ENCODE measurements around the gene SHISA9. TPM values are rescaled to one million over a fixed set of nuclear protein-coding genes. Genes with fewer than 3 reads are reported as not detected.

The SHISA9 gene
- total RNA-seq, 1 donor from 2014 or later: 3.0 TPM

- no peak for TF ChIP-seq CTCF (IDR thresholded peaks at IDR 0.05; ENCODE audit: unreplicated experiment)
- Mint-ChIP-seq H3K9me3 (ENCODE audit: low read depth) (no peaks in the 10 kb centered on the region), H3K27me3 (no peaks in the 10 kb centered on the region), H3K4me3 (ENCODE audit: low read depth) (no peak overlapping the region), H3K36me3 (ENCODE audit: insufficient read depth) (no peaks in the 10 kb centered on the region), H3K27ac (no peak overlapping the region), H3K4me1 (ENCODE audit: low read depth) (no peaks in the 10 kb centered on the region)
- DNase-seq (ENCODE audit: low spot score, unreplicated experiment): no peak
Observed at GRCh38 chr16:13148836-13149235, 247.4 kb downstream of the SHISA9 start.

DNA sequence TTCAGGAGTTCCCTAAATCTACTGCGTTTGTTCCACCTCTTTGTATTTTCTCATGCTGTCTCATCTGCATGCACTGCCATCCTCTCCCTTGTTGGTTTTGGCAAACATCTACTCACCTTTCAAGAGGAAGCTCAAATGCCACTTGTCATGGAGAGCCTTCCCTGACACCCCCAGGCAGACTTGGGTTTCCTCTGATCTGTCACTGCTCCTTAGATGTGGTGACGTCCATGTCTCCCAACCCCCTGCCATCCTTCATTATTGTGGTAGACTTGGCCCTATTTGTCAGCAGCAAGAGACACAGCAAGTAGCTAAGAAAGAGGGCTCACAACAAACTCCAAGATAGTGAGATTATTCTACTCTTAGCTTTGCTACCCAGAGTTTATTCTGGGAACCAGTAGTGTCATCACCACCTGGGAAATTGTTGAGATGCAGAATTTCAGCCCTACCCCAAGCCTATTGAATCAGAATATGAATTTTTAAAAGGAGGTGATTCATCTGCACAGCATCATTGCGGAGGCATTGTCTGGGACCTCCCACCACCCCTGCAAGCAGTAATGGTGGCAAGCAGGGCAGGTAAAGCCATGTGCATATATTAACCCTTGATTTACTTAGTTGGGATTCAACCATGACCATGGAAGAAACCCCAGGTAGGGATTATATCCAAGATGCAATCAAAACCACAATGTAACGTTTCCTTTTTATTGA is 248.9 kb downstream of the SHISA9 start:
- no peaks in the 10 kb centered on the region for H3K36me3 Mint-ChIP-seq (ENCODE audit: insufficient read depth)
- no peaks in the 10 kb centered on the region for H3K4me1 Mint-ChIP-seq (ENCODE audit: low read depth)
- H3K27ac Mint-ChIP-seq: no peak overlapping the region
- no peak for TF ChIP-seq CTCF (IDR thresholded peaks at IDR 0.05; ENCODE audit: unreplicated experiment)
- H3K4me3 Mint-ChIP-seq (ENCODE audit: low read depth): no peak overlapping the region
- no peak for DNase-seq (ENCODE audit: low spot score, unreplicated experiment)
- no peaks in the 10 kb centered on the region for H3K9me3 Mint-ChIP-seq (ENCODE audit: low read depth)
- peaks cover 3% of the 10 kb centered on the region for H3K27me3 Mint-ChIP-seq

DNA sequence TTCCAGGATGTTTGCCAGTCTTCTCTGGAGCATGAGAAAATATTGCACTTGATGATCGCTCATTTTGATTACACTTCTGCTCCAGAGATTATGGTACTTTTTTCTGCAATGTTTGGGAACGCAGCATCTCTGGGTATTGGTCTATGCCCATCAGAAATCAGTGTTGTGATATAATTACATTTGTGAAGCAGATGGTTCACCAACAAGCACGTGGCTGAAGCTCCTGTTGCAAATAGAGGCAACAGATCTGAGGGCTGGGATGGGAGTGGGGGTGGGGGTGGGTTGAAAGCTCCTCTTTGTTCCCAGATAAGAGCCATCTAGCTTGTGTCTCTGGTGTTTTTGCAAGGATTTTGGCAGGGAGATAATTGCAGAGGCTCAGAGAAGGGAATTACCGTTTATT is 252.3 kb downstream of the SHISA9 start:
- H3K27me3 Mint-ChIP-seq: peaks cover 3% of the 10 kb centered on the region
- H3K27ac Mint-ChIP-seq: no peak overlapping the region

GRCh38 chr16:13154799-13155198 is 253.4 kb downstream of the SHISA9 start:
- no peak overlapping the region for H3K27ac Mint-ChIP-seq

More for the DNA sequence above, 252.3 kb downstream of the SHISA9 start:
- DNase-seq (ENCODE audit: low spot score, unreplicated experiment): no peak
- no peak for TF ChIP-seq CTCF (IDR thresholded peaks at IDR 0.05; ENCODE audit: unreplicated experiment)
- Mint-ChIP-seq H3K4me1 (ENCODE audit: low read depth) (no peaks in the 10 kb centered on the region), H3K4me3 (ENCODE audit: low read depth) (no peak overlapping the region), H3K36me3 (ENCODE audit: insufficient read depth) (no peaks in the 10 kb centered on the region), H3K9me3 (ENCODE audit: low read depth) (no peaks in the 10 kb centered on the region)

GRCh38 chr16:13155377-13155776 is 254.0 kb downstream of the SHISA9 start:
- Mint-ChIP-seq H3K27me3 (peaks cover 3% of the 10 kb centered on the region), H3K27ac (no peak overlapping the region), H3K4me1 (ENCODE audit: low read depth) (no peaks in the 10 kb centered on the region), H3K9me3 (ENCODE audit: low read depth) (no peaks in the 10 kb centered on the region), H3K4me3 (ENCODE audit: low read depth) (no peak overlapping the region), H3K36me3 (ENCODE audit: insufficient read depth) (no peaks in the 10 kb centered on the region)
- DNase-seq (ENCODE audit: low spot score, unreplicated experiment): no peak
- no peak for TF ChIP-seq CTCF (IDR thresholded peaks at IDR 0.05; ENCODE audit: unreplicated experiment)

More at GRCh38 chr16:13154799-13155198, 253.4 kb downstream of the SHISA9 start:
- no peak overlapping the region for H3K4me3 Mint-ChIP-seq (ENCODE audit: low read depth)
- no peaks in the 10 kb centered on the region for H3K36me3 Mint-ChIP-seq (ENCODE audit: insufficient read depth)
- no peak for DNase-seq (ENCODE audit: low spot score, unreplicated experiment)
- no peaks in the 10 kb centered on the region for H3K9me3 Mint-ChIP-seq (ENCODE audit: low read depth)
- H3K27me3 Mint-ChIP-seq: peaks cover 3% of the 10 kb centered on the region
- no peak for TF ChIP-seq CTCF (IDR thresholded peaks at IDR 0.05; ENCODE audit: unreplicated experiment)
- no peaks in the 10 kb centered on the region for H3K4me1 Mint-ChIP-seq (ENCODE audit: low read depth)

All from progenitor cell of endocrine pancreas (in vitro differentiated cells).